ENCODE data around the gene SRC. TPM values are rescaled to one million over a fixed set of nuclear protein-coding genes. Genes with fewer than 3 reads are reported as not detected.

Gene SRC
- total RNA-seq, 4 donors from 2014 or later: 27.5 to 52.2 (median 42.3) TPM

- Histone ChIP-seq H3K36me3 (peaks cover 5 to 93% (median 52%) of the 10 kb centered on the region in 4 donors), H3K9me3 (no peaks in the 10 kb centered on the region), H3K27me3 (no peaks in the 10 kb centered on the region), H3K4me1 (peaks cover 0 to 28% (median 25%) of the 10 kb centered on the region in 4 donors), H3K4me3 (no peak overlapping the region), H3K27ac (replicated peaks in 1 of 4) (no peak overlapping the region)
- DNase-seq (ENCODE audit: extremely low spot score): no peak
- TF ChIP-seq CTCF (IDR thresholded peaks at IDR 0.05): no peak
- TF ChIP-seq EP300 (IDR thresholded peaks at IDR 0.05): no peak
- TF ChIP-seq POLR2A (IDR thresholded peaks at IDR 0.05; ENCODE audit: low read depth): no peak
- TF ChIP-seq POLR2AphosphoS5 (IDR thresholded peaks at IDR 0.05): no peak
- WGBS: 62% methylated on average over 6 of the region's 9 CpGs
- intact Hi-C loops (cut with DNase I): no loop called here
These were observed 49.5 kb downstream of the SRC start for GRCh38 chr20:37395410-37395797.

GRCh38 chr20:37395921-37396415 lies 50.0 kb downstream of the SRC start:
- 70% methylated on average over 8 of the region's 22 CpGs for WGBS
- Histone ChIP-seq H3K9me3 (no peaks in the 10 kb centered on the region), H3K4me3 (no peak overlapping the region), H3K27me3 (no peaks in the 10 kb centered on the region), H3K4me1 (peaks cover 0 to 28% (median 25%) of the 10 kb centered on the region in 4 donors), H3K36me3 (peaks cover 5 to 91% (median 52%) of the 10 kb centered on the region in 4 donors), H3K27ac (replicated peaks in 1 of 4) (no peak overlapping the region)
- intact Hi-C loops (cut with DNase I): no loop called here
- no peak for DNase-seq (ENCODE audit: extremely low spot score)
- TF ChIP-seq CTCF (IDR thresholded peaks at IDR 0.05): no peak
- TF ChIP-seq EP300 (IDR thresholded peaks at IDR 0.05): no peak
- no peak for TF ChIP-seq POLR2AphosphoS5 (IDR thresholded peaks at IDR 0.05)
- no peak for TF ChIP-seq POLR2A (IDR thresholded peaks at IDR 0.05; ENCODE audit: low read depth)

- WGBS: 69% methylated on average over 19 of the region's 20 CpGs
These were observed 50.6 kb downstream of the SRC start for GRCh38 chr20:37396416-37397075.

GRCh38 chr20:37397076-37397953 lies 51.4 kb downstream of the SRC start:
- peaks cover 5 to 93% (median 58%) of the 10 kb centered on the region in 4 donors for H3K36me3 ChIP-seq
- no peak overlapping the region for H3K27ac ChIP-seq (replicated peaks in 1 of 4)
- intact Hi-C loops (cut with DNase I): no loop called here
- TF ChIP-seq CTCF (IDR thresholded peaks at IDR 0.05): no peak
- no peak for TF ChIP-seq EP300 (IDR thresholded peaks at IDR 0.05)
- TF ChIP-seq POLR2AphosphoS5 (IDR thresholded peaks at IDR 0.05): no peak
- no peak for TF ChIP-seq POLR2A (IDR thresholded peaks at IDR 0.05; ENCODE audit: low read depth)
- no peak for DNase-seq (ENCODE audit: extremely low spot score)
- no peak overlapping the region for H3K4me3 ChIP-seq
- WGBS: 90% methylated on average over 8 of the region's 24 CpGs
- no peaks in the 10 kb centered on the region for H3K27me3 ChIP-seq
- H3K4me1 ChIP-seq: peaks cover 0 to 28% (median 25%) of the 10 kb centered on the region in 4 donors
- no peaks in the 10 kb centered on the region for H3K9me3 ChIP-seq

More at GRCh38 chr20:37396416-37397075, 50.6 kb downstream of the SRC start:
- TF ChIP-seq POLR2AphosphoS5 (IDR thresholded peaks at IDR 0.05) (no peak), EP300 (IDR thresholded peaks at IDR 0.05) (no peak), CTCF (IDR thresholded peaks at IDR 0.05) (no peak), POLR2A (IDR thresholded peaks at IDR 0.05; ENCODE audit: low read depth) (no peak)
- no peaks in the 10 kb centered on the region for H3K27me3 ChIP-seq
- H3K4me1 ChIP-seq: peaks cover 0 to 28% (median 25%) of the 10 kb centered on the region in 4 donors
- H3K9me3 ChIP-seq: no peaks in the 10 kb centered on the region
- no peak overlapping the region for H3K27ac ChIP-seq (replicated peaks in 1 of 4)
- no peak overlapping the region for H3K4me3 ChIP-seq
- intact Hi-C loops (cut with DNase I): no loop called here
- H3K36me3 ChIP-seq: peaks cover 5 to 92% (median 55%) of the 10 kb centered on the region in 4 donors
- no peak for DNase-seq (ENCODE audit: extremely low spot score)

All from esophagus muscularis mucosa (tissue), 4 donors.